OCI-LY7 (cell line): ENCODE measurements around the gene TOM1L2. TPM values are rescaled to one million over a fixed set of nuclear protein-coding genes. Genes with fewer than 3 reads are reported as not detected.

Experiments
- BruUV-seq: library from RNA; stranded (reverse); fragments of 400-500 nt; replicated peaks from 2 replicates; lab custom pipeline; 2021; lab: Mats Ljungman, UMichigan
- CTCF ChIA-PET: fragments of 300-600 bp; sonication (Branson Sonifier 250); formaldehyde crosslinking; loops from one replicate; lab custom pipeline; 2022; ENCODE audit warnings: antibody characterized with exemption; ENCODE audit not compliant: unreplicated experiment; lab: Charles Lee
- POLR2A ChIA-PET: fragments of 300-600 bp; sonication (Branson Sonifier 250); formaldehyde crosslinking; loops from one replicate; lab custom pipeline; 2022; ENCODE audit warnings: antibody characterized with exemption; lab: Charles Lee
- DNase-seq: peaks from one replicate; pipeline ENCODE4 v3.0.0-alpha.2; 2015; ENCODE audit warnings: low spot score
- H2AFZ ChIP-seq: fragments of 200-600 bp; sonication (generic), shearing (Covaris generic); 2 replicates; pipeline ENCODE4 v1.6.1; 2014; ENCODE audit warnings: mild to moderate bottlenecking, antibody characterized with exemption, low read length, moderate library complexity
- H3K27ac ChIP-seq: fragments of 200-600 bp; sonication (generic); 2 replicates; pipeline ENCODE4 v1.5.1; 2014; ENCODE audit warnings: mixed run types, low read depth, mild to moderate bottlenecking, moderate library complexity, low read length, inconsistent platforms; ENCODE audit not compliant: poor library complexity, severe bottlenecking
- H3K36me3 ChIP-seq: fragments of 200-600 bp; sonication (generic); 2 replicates; pipeline ENCODE4 v1.6.1; 2014; ENCODE audit warnings: mild to moderate bottlenecking, antibody characterized with exemption, low read length, moderate library complexity, mixed read lengths; ENCODE audit not compliant: insufficient read depth
- H3K4me1 ChIP-seq: fragments of 200-600 bp; sonication (generic); 2 replicates; pipeline ENCODE4 v1.5.1; 2014; ENCODE audit warnings: mild to moderate bottlenecking, low read length; ENCODE audit not compliant: insufficient read depth, poor library complexity, severe bottlenecking
- H3K4me2 ChIP-seq: fragments of 200-600 bp; sonication (generic); 2 replicates; pipeline ENCODE4 v1.6.1; 2014; ENCODE audit warnings: mild to moderate bottlenecking, low read length
- H3K4me3 ChIP-seq: fragments of 200-600 bp; sonication (generic); 2 replicates; pipeline ENCODE4 v1.5.1; 2014; ENCODE audit warnings: mild to moderate bottlenecking, low read depth, low read length; ENCODE audit not compliant: poor library complexity, severe bottlenecking
- H3K79me2 ChIP-seq: fragments of 200-600 bp; sonication (generic); 2 replicates; pipeline ENCODE4 v1.6.1; 2016; ENCODE audit warnings: low read depth, mild to moderate bottlenecking, low read length, moderate library complexity, mixed read lengths; ENCODE audit not compliant: insufficient read depth
- H3K9me2 ChIP-seq: fragments of 200-600 bp; sonication (generic); 2 replicates; pipeline ENCODE4 v1.6.1; 2016; ENCODE audit warnings: mild to moderate bottlenecking, low read length, mixed read lengths; ENCODE audit not compliant: insufficient read depth
- H3K9me3 ChIP-seq: fragments of 200-600 bp; sonication (generic); 2 replicates; pipeline ENCODE4 v1.6.1; 2014; ENCODE audit warnings: mild to moderate bottlenecking, mixed run types, low read length, mixed read lengths
- H4K20me1 ChIP-seq: fragments of 200-600 bp; sonication (generic); 2 replicates; pipeline ENCODE4 v1.6.1; 2014; ENCODE audit warnings: mild to moderate bottlenecking, antibody characterized with exemption, low read length, moderate library complexity, mixed read lengths; ENCODE audit not compliant: insufficient read depth
- EZH2phosphoT487 ChIP-seq: fragments of 200-600 bp; sonication (generic); IDR thresholded peaks from 2 replicates; pipeline ENCODE4 v1.6.1; 2018; ENCODE audit warnings: low read depth, borderline replicate concordance, mild to moderate bottlenecking, mixed run types, antibody characterized with exemption, low read length, moderate library complexity, mixed read lengths
- intact Hi-C: fragments of 100-400 bp; cut with micrococcal nuclease; formaldehyde crosslinking; loops from one replicate; pipeline ENCODE4 v1.10.0; 2022; ENCODE audit not compliant: unreplicated experiment
- total RNA-seq, 2 experiments: library from RNA; depleted of rRNA in 1 of 2; stranded (reverse); fragments of >200 nt in 1 of 2; shearing (Covaris generic) in 1 of 2; gene quantifications; 2 replicates each; pipeline ENCODE4 v1.2.3, GENCODE V29; 2014 to 2022
- TF ChIP-seq, protein P1 (sequence below): fragments of 200-600 bp; sonication (generic); conservative IDR thresholded peaks from 2 replicates; pipeline ENCODE4 v1.5.1; 2014; ENCODE audit warnings: mild to moderate bottlenecking, antibody characterized with exemption, low read length, moderate library complexity, mixed read lengths

The TOM1L2 gene
- total RNA-seq, 2 experiments from 2014 or later: 4.9 to 14.3 TPM

GRCh38 chr17:17900615-17901520, 71.3 kb downstream of the TOM1L2 start:
- TF ChIP-seq EZH2phosphoT487: no peak
- TF ChIP-seq, protein P1, sequence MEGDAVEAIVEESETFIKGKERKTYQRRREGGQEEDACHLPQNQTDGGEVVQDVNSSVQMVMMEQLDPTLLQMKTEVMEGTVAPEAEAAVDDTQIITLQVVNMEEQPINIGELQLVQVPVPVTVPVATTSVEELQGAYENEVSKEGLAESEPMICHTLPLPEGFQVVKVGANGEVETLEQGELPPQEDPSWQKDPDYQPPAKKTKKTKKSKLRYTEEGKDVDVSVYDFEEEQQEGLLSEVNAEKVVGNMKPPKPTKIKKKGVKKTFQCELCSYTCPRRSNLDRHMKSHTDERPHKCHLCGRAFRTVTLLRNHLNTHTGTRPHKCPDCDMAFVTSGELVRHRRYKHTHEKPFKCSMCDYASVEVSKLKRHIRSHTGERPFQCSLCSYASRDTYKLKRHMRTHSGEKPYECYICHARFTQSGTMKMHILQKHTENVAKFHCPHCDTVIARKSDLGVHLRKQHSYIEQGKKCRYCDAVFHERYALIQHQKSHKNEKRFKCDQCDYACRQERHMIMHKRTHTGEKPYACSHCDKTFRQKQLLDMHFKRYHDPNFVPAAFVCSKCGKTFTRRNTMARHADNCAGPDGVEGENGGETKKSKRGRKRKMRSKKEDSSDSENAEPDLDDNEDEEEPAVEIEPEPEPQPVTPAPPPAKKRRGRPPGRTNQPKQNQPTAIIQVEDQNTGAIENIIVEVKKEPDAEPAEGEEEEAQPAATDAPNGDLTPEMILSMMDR: no peak
- Histone ChIP-seq H3K36me3 (no peaks in the 10 kb centered on the region), H3K9me3 (no peaks in the 10 kb centered on the region), H2AFZ (no peak overlapping the region), H3K4me1 (peaks cover 15% of the 10 kb centered on the region), H4K20me1 (no peaks in the 10 kb centered on the region), H3K79me2 (no peaks in the 10 kb centered on the region), H3K27ac (no peak overlapping the region), H3K9me2 (no peaks in the 10 kb centered on the region), H3K4me3 (no peak overlapping the region), H3K4me2 (no peak overlapping the region)
- ChIA-PET POLR2A (interaction anchor here (0.7 to 1.2 kb wide), 3 partner anchors 13 to 18 kb away, joined by 3 to 4 read pairs (median 3); no protein-coding TSS in a partner anchor), CTCF (interaction anchor here (0.6 kb wide), 1 partner anchor 327 kb away, joined by 3 read pairs; no protein-coding TSS in a partner anchor)
- DNase-seq: no peak
- intact Hi-C loops: no loop called here
- no TSS peak for BruUV-seq

DNA sequence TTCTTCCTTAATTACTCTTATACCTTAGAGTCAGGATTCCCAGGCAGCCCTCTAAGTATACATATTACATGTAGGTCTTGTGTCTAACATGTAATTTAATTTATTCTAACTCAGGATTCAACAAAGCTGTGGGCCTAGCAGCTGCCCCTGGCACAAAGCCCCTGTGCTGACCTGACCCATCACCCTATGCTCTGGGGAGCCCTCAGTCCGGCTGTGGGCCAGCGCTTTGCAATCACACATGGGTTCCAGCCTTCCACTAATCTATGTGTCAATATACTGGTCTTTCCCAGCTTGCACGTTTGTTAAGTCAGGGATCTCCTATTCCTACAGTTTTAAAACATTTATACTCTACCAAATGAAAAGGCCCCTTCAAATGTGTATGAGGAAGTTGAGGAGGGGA, 72.7 kb downstream of the TOM1L2 start:
- Histone ChIP-seq H3K4me2 (no peak overlapping the region), H3K27ac (no peak overlapping the region), H3K36me3 (no peaks in the 10 kb centered on the region), H3K9me2 (no peaks in the 10 kb centered on the region), H4K20me1 (no peaks in the 10 kb centered on the region), H3K79me2 (no peaks in the 10 kb centered on the region), H2AFZ (no peak overlapping the region), H3K4me1 (peaks cover 15% of the 10 kb centered on the region), H3K9me3 (no peaks in the 10 kb centered on the region), H3K4me3 (no peak overlapping the region)
- DNase-seq: no peak
- TF ChIP-seq, protein P1: no peak
- no peak for TF ChIP-seq EZH2phosphoT487
- ChIA-PET POLR2A (interaction anchor here (1.4 kb wide), 1 partner anchor 9 kb away, joined by 3 read pairs; no protein-coding TSS in a partner anchor), CTCF (interaction anchor here (0.6 kb wide), 1 partner anchor 53 kb away, joined by 3 read pairs; no protein-coding TSS in a partner anchor)
- BruUV-seq: no TSS peak
- intact Hi-C loops: no loop called here

GRCh38 chr17:17898673-17899072, 73.5 kb downstream of the TOM1L2 start:
- Histone ChIP-seq H4K20me1 (no peaks in the 10 kb centered on the region), H3K4me3 (no peak overlapping the region), H3K4me1 (peaks cover 15% of the 10 kb centered on the region), H2AFZ (no peak overlapping the region), H3K4me2 (no peak overlapping the region), H3K9me3 (no peaks in the 10 kb centered on the region), H3K27ac (no peak overlapping the region), H3K9me2 (no peaks in the 10 kb centered on the region), H3K79me2 (no peaks in the 10 kb centered on the region), H3K36me3 (no peaks in the 10 kb centered on the region)
- POLR2A ChIA-PET: interaction anchor here (0.9 to 1.4 kb wide), 2 partner anchors 10 to 21 kb away, joined by 3 to 4 read pairs; no protein-coding TSS in a partner anchor
- intact Hi-C loops: no loop called here
- DNase-seq: no peak
- no TSS peak for BruUV-seq
- no peak for TF ChIP-seq EZH2phosphoT487
- TF ChIP-seq, protein P1: no peak
- CTCF ChIA-PET: no interaction called here
